Natural killer cell (primary cell): ENCODE results near the gene SPANXN4. TPM values are rescaled to one million over a fixed set of nuclear protein-coding genes. Genes with fewer than 3 reads are reported as not detected.

ENCODE experiments used
- ATAC-seq, 3 donors: fragments of 150-1000 bp in 2 of 3; fragments of 200-7000 bp in 1 of 3; cut with Tn5 transposase; 1 replicate in 1 of 3; 2 replicates in 2 of 3; pipeline ENCODE4 v1.10.0; 2021; ENCODE audit warnings: mild to moderate bottlenecking in 2 of 3, moderate library complexity in 2 of 3
- DNase-seq, 2 donors: peaks; one replicate each; pipeline versions ENCODE4 v3.0.0 to v3.0.0-alpha.2; 2013 to 2021; ENCODE audit warnings: mixed read lengths in 1 of 2
- H3K27ac ChIP-seq: one replicate; pipeline ENCODE4 v1.5.1; 2013; ENCODE audit warnings: mild to moderate bottlenecking, low read length
- H3K27me3 ChIP-seq: one replicate; pipeline ENCODE4 v1.6.1; 2013; ENCODE audit warnings: low read length; ENCODE audit not compliant: control insufficient read depth, insufficient read depth
- H3K36me3 ChIP-seq: one replicate; pipeline ENCODE4 v1.6.1; 2013; ENCODE audit warnings: low read length; ENCODE audit not compliant: control insufficient read depth, insufficient read depth
- H3K4me1 ChIP-seq: one replicate; pipeline ENCODE4 v1.6.1; 2013; ENCODE audit warnings: low read length; ENCODE audit not compliant: control insufficient read depth, insufficient read depth
- H3K4me3 ChIP-seq: one replicate; pipeline ENCODE4 v1.5.1; 2013; ENCODE audit warnings: low read length
- H3K9me3 ChIP-seq: one replicate; pipeline ENCODE4 v1.6.1; 2013; ENCODE audit warnings: low read length; ENCODE audit not compliant: control insufficient read depth, insufficient read depth
- H3K27ac Mint-ChIP-seq, 2 donors: one replicate each; pipeline ENCODE4 v1.8.0; 2022; ENCODE audit warnings: mild to moderate bottlenecking in 2 of 2, mixed read lengths in 2 of 2, moderate library complexity in 1 of 2
- H3K27me3 Mint-ChIP-seq, 2 donors: one replicate each; pipeline ENCODE4 v1.8.0; 2022; ENCODE audit warnings: low read depth in 2 of 2, mixed read lengths in 2 of 2
- H3K36me3 Mint-ChIP-seq: one replicate; pipeline ENCODE4 v1.8.0; 2022; ENCODE audit warnings: mixed read lengths
- H3K4me1 Mint-ChIP-seq, 2 donors: one replicate each; pipeline ENCODE4 v1.8.0; 2022; ENCODE audit warnings: mixed read lengths in 2 of 2
- H3K4me3 Mint-ChIP-seq: one replicate; pipeline ENCODE4 v1.8.0; 2022; ENCODE audit warnings: mild to moderate bottlenecking, moderate library complexity, mixed read lengths
- H3K9me3 Mint-ChIP-seq, 2 donors: one replicate each; pipeline ENCODE4 v1.8.0; 2022; ENCODE audit warnings: mixed read lengths in 2 of 2
- WGBS: methylation state at CpG from one replicate; pipeline ENCODE4 v1.1.7; 2013; ENCODE audit warnings: missing lambda C conversion rate; ENCODE audit not compliant: insufficient coverage; 5-methylcytosine and 5-hydroxymethylcytosine counted together
- intact Hi-C: fragments of 100-400 bp; cut with micrococcal nuclease; formaldehyde crosslinking; loops from one replicate; pipeline ENCODE4 v1.14.2; 2022
- total RNA-seq, 4 donors: library from RNA; stranded (reverse); fragments of 120-200 nt in 1 of 4; gene quantifications; one replicate each; pipeline versions ENCODE4 v1.2.3 to v1.2.4, GENCODE V29; 2013 to 2022
- TF ChIP-seq, protein P1 (sequence below): fragments of 200-600 bp; IDR thresholded peaks from one replicate; pipeline ENCODE4 v1.8.0; 2022; ENCODE audit warnings: antibody characterized with exemption

SPANXN4 gene
- total RNA-seq, 3 donors from 2014 or later (not counting 1 experiment from before 2014, with no cell fraction given): not detected

DNA sequence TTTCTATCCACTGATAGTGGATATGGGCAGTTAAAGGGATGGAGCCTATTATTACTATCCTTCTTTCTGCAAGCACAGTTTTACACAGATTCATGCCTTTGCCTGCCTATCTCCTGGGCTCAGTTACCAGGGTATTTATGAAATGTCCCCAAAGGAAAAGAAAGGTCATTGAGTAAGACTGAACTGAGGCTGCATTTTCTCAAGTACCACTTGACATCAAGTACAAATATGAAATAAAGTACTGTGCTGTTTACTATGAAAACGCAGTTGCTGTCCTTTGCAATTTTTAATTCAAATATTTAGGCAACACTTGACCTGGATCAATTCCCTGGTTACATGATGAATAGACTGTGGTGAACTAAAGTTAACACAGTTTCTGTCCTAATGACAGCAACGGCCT, 23.5 kb upstream of the SPANXN4 start:
- no peaks in the 10 kb centered on the region for H3K27me3 Mint-ChIP-seq
- ATAC-seq (no peak), DNase-seq (no peak)
- no CpG with 5 or more reads among the region's 2 CpGs for WGBS
- no peak overlapping the region for H3K27ac Mint-ChIP-seq
- Histone ChIP-seq H3K27me3 (no peaks in the 10 kb centered on the region), H3K4me1 (no peaks in the 10 kb centered on the region), H3K36me3 (no peaks in the 10 kb centered on the region), H3K4me3 (no peak overlapping the region), H3K27ac (no peak overlapping the region), H3K9me3 (no peaks in the 10 kb centered on the region)
- TF ChIP-seq, protein P1, sequence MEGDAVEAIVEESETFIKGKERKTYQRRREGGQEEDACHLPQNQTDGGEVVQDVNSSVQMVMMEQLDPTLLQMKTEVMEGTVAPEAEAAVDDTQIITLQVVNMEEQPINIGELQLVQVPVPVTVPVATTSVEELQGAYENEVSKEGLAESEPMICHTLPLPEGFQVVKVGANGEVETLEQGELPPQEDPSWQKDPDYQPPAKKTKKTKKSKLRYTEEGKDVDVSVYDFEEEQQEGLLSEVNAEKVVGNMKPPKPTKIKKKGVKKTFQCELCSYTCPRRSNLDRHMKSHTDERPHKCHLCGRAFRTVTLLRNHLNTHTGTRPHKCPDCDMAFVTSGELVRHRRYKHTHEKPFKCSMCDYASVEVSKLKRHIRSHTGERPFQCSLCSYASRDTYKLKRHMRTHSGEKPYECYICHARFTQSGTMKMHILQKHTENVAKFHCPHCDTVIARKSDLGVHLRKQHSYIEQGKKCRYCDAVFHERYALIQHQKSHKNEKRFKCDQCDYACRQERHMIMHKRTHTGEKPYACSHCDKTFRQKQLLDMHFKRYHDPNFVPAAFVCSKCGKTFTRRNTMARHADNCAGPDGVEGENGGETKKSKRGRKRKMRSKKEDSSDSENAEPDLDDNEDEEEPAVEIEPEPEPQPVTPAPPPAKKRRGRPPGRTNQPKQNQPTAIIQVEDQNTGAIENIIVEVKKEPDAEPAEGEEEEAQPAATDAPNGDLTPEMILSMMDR: no peak
- intact Hi-C loops: no loop called here
- H3K4me1 Mint-ChIP-seq: no peaks in the 10 kb centered on the region
- no peak overlapping the region for H3K4me3 Mint-ChIP-seq
- no peaks in the 10 kb centered on the region for H3K36me3 Mint-ChIP-seq
- H3K9me3 Mint-ChIP-seq: peaks cover 0 to 3% of the 10 kb centered on the region in 2 donors

GRCh38 chrX:143017272-143017671, 8.5 kb upstream of the SPANXN4 start:
- no peaks in the 10 kb centered on the region for H3K27me3 Mint-ChIP-seq
- no peak overlapping the region for H3K27ac Mint-ChIP-seq
- H3K9me3 ChIP-seq: no peaks in the 10 kb centered on the region
- no peak overlapping the region for H3K27ac ChIP-seq
- intact Hi-C loops: no loop called here
- H3K4me1 Mint-ChIP-seq: no peaks in the 10 kb centered on the region
- WGBS: no CpG with 5 or more reads among the region's 2 CpGs
- H3K36me3 Mint-ChIP-seq: no peaks in the 10 kb centered on the region
- TF ChIP-seq, protein P1: no peak
- ATAC-seq (no peak), DNase-seq (no peak)
- H3K4me1 ChIP-seq: no peaks in the 10 kb centered on the region
- H3K27me3 ChIP-seq: no peaks in the 10 kb centered on the region
- H3K36me3 ChIP-seq: no peaks in the 10 kb centered on the region
- H3K9me3 Mint-ChIP-seq: peaks cover 2 to 20% of the 10 kb centered on the region in 2 donors
- H3K4me3 ChIP-seq: no peak overlapping the region
- no peak overlapping the region for H3K4me3 Mint-ChIP-seq

GRCh38 chrX:143027275-143027674, 1.5 kb downstream of the SPANXN4 start:
- 75% methylated on average over 6 of the region's 6 CpGs for WGBS
- H3K27me3 Mint-ChIP-seq: no peaks in the 10 kb centered on the region
- H3K36me3 ChIP-seq: no peaks in the 10 kb centered on the region
- intact Hi-C loops: no loop called here
- H3K4me3 ChIP-seq: no peak overlapping the region
- peaks cover 4 to 20% of the 10 kb centered on the region in 2 donors for H3K9me3 Mint-ChIP-seq
- H3K4me3 Mint-ChIP-seq: no peak overlapping the region
- H3K27ac Mint-ChIP-seq: no peak overlapping the region
- no peak overlapping the region for H3K27ac ChIP-seq
- no peaks in the 10 kb centered on the region for H3K9me3 ChIP-seq
- no peaks in the 10 kb centered on the region for H3K27me3 ChIP-seq
- H3K36me3 Mint-ChIP-seq: no peaks in the 10 kb centered on the region
- DNase-seq: no peak
- H3K4me1 Mint-ChIP-seq: no peaks in the 10 kb centered on the region
- no peak for ATAC-seq
- TF ChIP-seq, protein P1: no peak
- no peaks in the 10 kb centered on the region for H3K4me1 ChIP-seq

- ATAC-seq (no peak), DNase-seq (no peak)
- Histone ChIP-seq H3K27me3 (no peaks in the 10 kb centered on the region), H3K27ac (no peak overlapping the region), H3K4me3 (no peak overlapping the region), H3K36me3 (no peaks in the 10 kb centered on the region), H3K9me3 (peaks cover 3% of the 10 kb centered on the region), H3K4me1 (no peaks in the 10 kb centered on the region)
- Mint-ChIP-seq H3K36me3 (no peaks in the 10 kb centered on the region), H3K4me3 (no peak overlapping the region), H3K4me1 (no peaks in the 10 kb centered on the region), H3K27ac (no peak overlapping the region), H3K9me3 (peaks cover 4 to 10% of the 10 kb centered on the region in 2 donors), H3K27me3 (no peaks in the 10 kb centered on the region)
- no CpG with 5 or more reads among the region's 2 CpGs for WGBS
- intact Hi-C loops: no loop called here
- TF ChIP-seq, protein P1: no peak
Measured at GRCh38 chrX:143047511-143047910, 21.8 kb downstream of the SPANXN4 start.
